ENCODE results near the gene HEBP2. TPM values are rescaled to one million over a fixed set of nuclear protein-coding genes. Genes with fewer than 3 reads are reported as not detected.

The HEBP2 gene
- total and polyA plus RNA-seq, 2 of the 13 experiments (the other 11 are each of a cell fraction or from before 2014, with no cell fraction given), result 16.0 to 72.8 TPM

GRCh38 chr6:138403801-138404665, at the start of gene HEBP2 (continued):
- TF ChIP-seq ONECUT2 (CRISPR knock-in tag; IDR thresholded peaks at IDR 0.05) (peak; percentile 18; the same call in 1 of the 2 replicates), ZXDC (CRISPR knock-in tag; IDR thresholded peaks at IDR 0.05) (no peak), AGO2 (optimal IDR thresholded peaks at IDR 0.05; ENCODE audit: low read depth, low read length) (peak; percentile 64), ZNF230 (CRISPR knock-in tag; IDR thresholded peaks at IDR 0.05) (peak; percentile 56; the same call in 1 of the 2 replicates), HDAC6 (IDR thresholded peaks at IDR 0.05; ENCODE audit: low read depth, low read length) (no peak), TARDBP (CRISPR knock-in tag; IDR thresholded peaks at IDR 0.05) (peak; percentile 90; the same call in 1 of the 2 replicates), YEATS2 (CRISPR knock-in tag; IDR thresholded peaks at IDR 0.05; ENCODE audit: borderline replicate concordance) (no peak; the same call in 1 of the 2 replicates), ZBTB26 (CRISPR knock-in tag; IDR thresholded peaks at IDR 0.05; ENCODE audit: borderline replicate concordance) (no peak; the same call in 1 of the 2 replicates), ZNF224 (CRISPR knock-in tag; IDR thresholded peaks at IDR 0.05) (peak; percentile 46; the same call in 1 of the 2 replicates), ZNF414 (CRISPR knock-in tag; IDR thresholded peaks at IDR 0.05) (no peak; the same call in 1 of the 2 replicates), ZNF788 (CRISPR knock-in tag; IDR thresholded peaks at IDR 0.05; ENCODE audit: borderline replicate concordance) (peak; percentile 80), HOXA5 (CRISPR knock-in tag; IDR thresholded peaks at IDR 0.05) (peak; percentile 89), ZNF331 (CRISPR knock-in tag; IDR thresholded peaks at IDR 0.05) (peak; percentile 85), ZNF296 (CRISPR knock-in tag; conservative IDR thresholded peaks at IDR 0.05) (no peak), RFX3 (CRISPR knock-in tag; IDR thresholded peaks at IDR 0.05) (no peak), ZNF577 (CRISPR knock-in tag; IDR thresholded peaks at IDR 0.05; ENCODE audit: borderline replicate concordance, low read depth) (peak; percentile 10; the same call in 1 of the 2 replicates), ZNF646 (CRISPR knock-in tag; IDR thresholded peaks at IDR 0.05) (no peak), ARNTL (CRISPR knock-in tag; IDR thresholded peaks at IDR 0.05) (peak; percentile 75)
